HEK293T (cell line): ENCODE results near the gene ENHO.

Source experiments
- CTCF ChIA-PET: fragments of 350-600 bp; formaldehyde crosslinking; extraction: SDS; loops from one replicate; lab custom pipeline; 2021; ENCODE audit warnings: antibody characterized with exemption, inconsistent platforms; lab: Yijun Ruan, JAX
- POLR2A ChIA-PET: fragments of 350-600 bp; formaldehyde crosslinking; extraction: SDS; loops from one replicate; lab custom pipeline; 2020; ENCODE audit warnings: antibody characterized with exemption, inconsistent platforms; lab: Yijun Ruan, JAX
- DNase-seq: peaks from one replicate; pipeline ENCODE4 v3.0.0; 2012; ENCODE audit warnings: mixed read lengths; ENCODE audit errors: extremely low spot score
- ARNT ChIP-seq: fragments of 450-650 bp; IDR thresholded peaks from 2 replicates; pipeline ENCODE4 v1.6.1; 2017; ENCODE audit warnings: mild to moderate bottlenecking
- BHLHE40 ChIP-seq: fragments of 450-650 bp; IDR thresholded peaks from 2 replicates; pipeline ENCODE4 v1.6.1; 2016; ENCODE audit warnings: mild to moderate bottlenecking, moderate library complexity, borderline replicate concordance
- CTBP1 ChIP-seq: fragments of 450-650 bp; IDR thresholded peaks from 2 replicates; pipeline ENCODE4 v1.6.1; 2016; ENCODE audit warnings: borderline replicate concordance
- ELF4 ChIP-seq: fragments of 450-650 bp; IDR thresholded peaks from 2 replicates; pipeline ENCODE4 v1.6.1; 2017; ENCODE audit warnings: antibody characterized with exemption
- FOXA1 ChIP-seq: fragments of 450-650 bp; IDR thresholded peaks from 2 replicates; pipeline ENCODE4 v1.6.1; 2016; ENCODE audit warnings: mild to moderate bottlenecking
- FOXK2 ChIP-seq: fragments of 450-650 bp; IDR thresholded peaks from 2 replicates; pipeline ENCODE4 v1.6.1; 2016; ENCODE audit warnings: mild to moderate bottlenecking
- FOXM1 ChIP-seq: fragments of 450-650 bp; IDR thresholded peaks from 2 replicates; pipeline ENCODE4 v1.6.1; 2017; ENCODE audit warnings: mild to moderate bottlenecking, borderline replicate concordance
- HDGF ChIP-seq: fragments of 450-650 bp; IDR thresholded peaks from 2 replicates; pipeline ENCODE4 v1.6.1; 2017; ENCODE audit warnings: antibody characterized with exemption, borderline replicate concordance
- L3MBTL2 ChIP-seq: fragments of 450-650 bp; conservative IDR thresholded peaks from 2 replicates; pipeline ENCODE4 v1.6.1; 2016; ENCODE audit warnings: mild to moderate bottlenecking
- LEF1 ChIP-seq: fragments of 450-650 bp; IDR thresholded peaks from 2 replicates; pipeline ENCODE4 v1.6.1; 2017; ENCODE audit warnings: mild to moderate bottlenecking, borderline replicate concordance
- NFRKB ChIP-seq: fragments of 450-650 bp; IDR thresholded peaks from 2 replicates; pipeline ENCODE4 v1.6.1; 2016; ENCODE audit warnings: mild to moderate bottlenecking, moderate library complexity
- SP1 ChIP-seq: fragments of 450-650 bp; IDR thresholded peaks from 2 replicates; pipeline ENCODE4 v1.6.1; 2017
- SUZ12 ChIP-seq: fragments of 450-650 bp; IDR thresholded peaks from 2 replicates; pipeline ENCODE4 v1.6.1; 2016; ENCODE audit warnings: mild to moderate bottlenecking
- TARDBP ChIP-seq: fragments of 450-650 bp; IDR thresholded peaks from 2 replicates; pipeline ENCODE4 v1.6.1; 2016
- ZNF384 ChIP-seq: fragments of 450-650 bp; IDR thresholded peaks from 2 replicates; pipeline ENCODE4 v1.6.1; 2016
- TF ChIP-seq, protein P1 (sequence below): fragments of 450-650 bp; IDR thresholded peaks from 2 replicates; pipeline ENCODE4 v1.6.1; 2016

ENHO gene

DNA sequence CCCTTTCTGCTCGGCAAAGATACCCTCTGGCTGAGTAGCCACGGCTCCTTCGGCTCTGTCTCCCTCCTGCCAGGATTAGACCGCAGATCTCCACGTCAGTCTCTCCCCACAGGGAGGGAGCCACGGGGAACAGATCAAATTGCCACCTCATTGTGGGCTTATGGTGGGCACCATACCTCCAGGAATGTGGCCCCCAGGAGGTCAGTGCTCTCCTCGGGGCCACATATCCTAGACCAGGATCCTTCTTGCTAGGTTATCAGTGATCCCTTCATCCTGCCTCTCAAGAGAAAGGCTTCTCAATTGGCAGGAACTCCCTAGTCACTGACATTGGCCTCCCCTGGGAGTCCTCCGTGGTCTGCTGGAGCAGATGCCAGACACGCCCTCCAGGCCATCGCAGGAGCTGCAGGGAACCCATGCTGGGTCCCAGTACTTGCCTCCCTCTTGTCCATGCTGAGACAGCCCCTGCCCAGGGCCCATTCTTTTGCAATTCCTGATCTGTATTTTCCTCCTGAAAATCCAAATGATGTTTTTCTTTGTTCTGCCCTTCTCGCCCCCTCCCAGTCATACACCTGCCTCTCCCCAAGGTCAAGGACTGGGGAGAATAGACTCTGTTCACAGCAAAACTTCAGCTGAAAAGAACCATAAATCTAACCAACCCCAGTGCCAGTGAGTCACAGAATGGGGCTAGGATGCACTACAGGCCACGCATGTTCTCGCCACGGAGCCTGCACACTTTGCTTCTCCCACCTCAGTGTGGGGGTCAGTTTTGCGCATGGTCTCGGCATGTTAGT lies 31.6 kb upstream of the ENHO start:
- no peak for TF ChIP-seq ZNF384
- TF ChIP-seq SP1 = no peak
- TF ChIP-seq SUZ12 = no peak
- TF ChIP-seq, protein P1, sequence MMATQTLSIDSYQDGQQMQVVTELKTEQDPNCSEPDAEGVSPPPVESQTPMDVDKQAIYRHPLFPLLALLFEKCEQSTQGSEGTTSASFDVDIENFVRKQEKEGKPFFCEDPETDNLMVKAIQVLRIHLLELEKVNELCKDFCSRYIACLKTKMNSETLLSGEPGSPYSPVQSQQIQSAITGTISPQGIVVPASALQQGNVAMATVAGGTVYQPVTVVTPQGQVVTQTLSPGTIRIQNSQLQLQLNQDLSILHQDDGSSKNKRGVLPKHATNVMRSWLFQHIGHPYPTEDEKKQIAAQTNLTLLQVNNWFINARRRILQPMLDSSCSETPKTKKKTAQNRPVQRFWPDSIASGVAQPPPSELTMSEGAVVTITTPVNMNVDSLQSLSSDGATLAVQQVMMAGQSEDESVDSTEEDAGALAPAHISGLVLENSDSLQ = no peak
- TF ChIP-seq ELF4 = no peak
- no peak for TF ChIP-seq ARNT
- no peak for TF ChIP-seq HDGF
- CTCF ChIA-PET = interaction anchor here (0.6 to 1.2 kb wide), 2 partner anchors 9 to 37 kb away, joined by 4 read pairs; no protein-coding TSS in a partner anchor
- peak; percentile 61 for DNase-seq
- POLR2A ChIA-PET = no interaction called here

DNA sequence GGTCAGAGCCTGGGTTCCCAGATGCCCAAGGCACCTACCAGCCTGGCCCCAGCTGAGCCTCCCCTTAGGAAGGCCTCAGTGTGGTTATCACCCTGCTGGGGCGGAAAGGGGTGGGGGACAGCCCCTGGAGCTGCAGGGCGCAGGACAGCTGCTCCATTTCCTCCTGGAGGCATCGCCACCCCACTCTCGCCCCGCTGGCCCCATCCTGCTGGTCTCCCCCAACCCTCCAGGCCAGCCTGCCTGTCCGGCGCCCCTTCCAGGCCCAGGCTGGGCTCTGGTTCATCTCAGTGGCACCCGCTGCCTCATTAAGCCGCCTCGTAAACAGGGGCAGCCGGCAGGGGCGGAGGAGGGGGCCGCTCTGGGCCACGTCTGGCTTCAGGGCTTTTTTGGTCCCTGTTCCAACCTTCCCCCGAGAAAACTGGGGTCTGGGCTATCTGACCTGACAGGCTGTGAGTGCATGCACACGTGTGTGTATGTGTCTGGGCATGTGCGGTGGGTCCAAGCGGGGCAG lies 30.8 kb upstream of the ENHO start:
- DNase-seq = no peak
- TF ChIP-seq HDGF (no peak), FOXA1 (no peak), CTBP1 (no peak), FOXK2 (no peak), TARDBP (no peak), BHLHE40 (no peak), SP1 (no peak), FOXM1 (no peak), NFRKB (no peak), ARNT (no peak), LEF1 (no peak), SUZ12 (no peak), ZNF384 (no peak), ELF4 (no peak), L3MBTL2 (no peak)
- TF ChIP-seq, protein P1 = no peak
- CTCF ChIA-PET = no interaction called here
- POLR2A ChIA-PET = interaction anchor here (0.6 kb wide), 1 partner anchor 32 kb away, joined by 3 read pairs; no protein-coding TSS in a partner anchor

DNA sequence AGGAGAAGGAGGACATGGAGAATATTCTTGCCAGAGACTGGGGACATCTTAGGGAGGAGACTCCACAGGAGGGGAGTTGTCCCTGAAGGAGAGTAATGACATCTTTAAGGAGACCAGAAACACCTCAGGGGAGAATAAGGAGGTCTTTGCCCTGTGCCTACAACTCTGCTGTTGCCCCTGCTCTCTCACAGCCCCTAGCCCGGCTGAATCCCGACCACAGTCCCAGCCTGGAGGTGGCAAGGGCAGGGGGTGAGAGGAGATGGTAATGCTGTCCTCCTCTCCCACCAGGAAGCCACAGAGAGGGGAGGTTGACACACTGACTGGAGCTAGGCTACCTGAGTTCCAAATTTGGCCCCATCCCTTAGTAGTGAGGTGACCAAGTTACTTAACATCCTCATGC lies 30.2 kb upstream of the ENHO start:
- POLR2A ChIA-PET = no interaction called here
- TF ChIP-seq ELF4 = no peak
- no peak for TF ChIP-seq FOXA1
- no peak for TF ChIP-seq NFRKB
- no peak for TF ChIP-seq HDGF
- no peak for TF ChIP-seq CTBP1
- no peak for TF ChIP-seq L3MBTL2
- CTCF ChIA-PET = interaction anchor here (0.7 kb wide), 1 partner anchor 39 kb away, joined by 3 read pairs; no protein-coding TSS in a partner anchor
- no peak for DNase-seq

DNA sequence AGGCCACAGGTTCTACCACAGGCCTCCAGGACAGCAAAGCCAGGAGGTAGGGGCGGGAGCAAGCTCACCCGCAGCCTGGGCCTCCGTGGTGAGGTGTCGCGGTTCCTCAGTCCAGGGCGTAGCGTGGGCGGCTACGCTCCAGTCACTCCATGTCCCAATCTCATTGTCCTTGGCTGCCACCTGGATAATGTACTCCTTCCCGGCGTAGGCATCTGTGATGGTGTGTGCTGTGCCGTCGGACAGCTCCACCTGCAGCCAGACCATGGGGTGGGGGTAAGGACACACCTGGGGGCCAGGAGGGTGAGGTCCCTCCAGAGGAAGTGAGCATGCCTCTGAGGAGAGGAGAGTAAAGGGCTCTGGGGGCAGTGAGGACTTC lies 29.8 kb upstream of the ENHO start:
- DNase-seq = no peak
- TF ChIP-seq, protein P1 = no peak
- no peak for TF ChIP-seq L3MBTL2
- TF ChIP-seq FOXA1 = no peak
- TF ChIP-seq CTBP1 = no peak
- TF ChIP-seq FOXM1 = no peak
- no peak for TF ChIP-seq HDGF
- no peak for TF ChIP-seq LEF1
- TF ChIP-seq NFRKB = no peak
- ChIA-PET POLR2A (no interaction called here), CTCF (interaction anchor here (0.7 kb wide), 1 partner anchor 39 kb away, joined by 3 read pairs; no protein-coding TSS in a partner anchor)

DNA sequence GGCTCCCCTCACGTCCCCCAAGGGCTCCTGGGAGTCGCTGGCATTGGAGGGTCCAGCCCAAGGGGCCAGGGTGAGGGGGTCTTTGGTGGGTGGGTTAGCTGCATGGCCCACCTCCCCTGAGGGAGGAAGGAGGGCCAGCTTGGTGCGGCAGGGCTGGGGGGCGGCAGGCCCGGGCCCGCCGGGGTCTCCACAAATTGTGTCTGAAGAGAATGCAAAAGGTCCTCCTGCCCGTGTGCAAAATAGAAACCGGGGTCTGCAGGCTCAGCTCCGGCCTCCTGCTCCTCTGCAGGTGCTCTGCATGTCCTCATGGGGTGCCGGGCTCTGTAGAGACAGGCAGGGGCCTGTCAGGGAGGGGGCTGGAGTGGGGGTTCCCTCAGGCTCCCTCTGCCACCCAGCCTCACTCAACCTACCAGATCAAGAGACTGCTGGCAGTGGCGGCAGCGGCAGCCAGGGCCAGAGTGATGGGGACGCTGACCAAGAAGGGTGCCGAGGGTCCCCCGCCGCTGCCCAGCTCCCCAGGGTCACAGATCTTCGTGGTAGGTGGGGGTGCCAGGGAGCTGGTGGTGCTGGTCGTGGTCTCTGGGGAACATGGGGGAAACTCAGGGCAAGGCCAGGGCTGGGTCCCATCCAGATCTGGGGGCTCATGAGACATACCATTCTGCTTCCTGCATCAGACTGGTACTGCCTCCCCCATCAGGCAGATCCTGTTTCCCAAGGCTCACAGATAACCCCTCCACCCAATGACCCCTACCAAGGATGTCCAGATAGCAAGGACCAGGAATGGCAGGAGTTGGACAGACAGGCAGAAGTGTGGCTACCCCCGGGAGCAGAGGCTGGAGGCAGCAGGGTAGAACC lies 29.2 kb upstream of the ENHO start:
- TF ChIP-seq BHLHE40 (no peak), ARNT (no peak), SP1 (no peak), FOXM1 (no peak), SUZ12 (no peak), FOXK2 (no peak), FOXA1 (no peak), NFRKB (no peak), ZNF384 (no peak), TARDBP (no peak), L3MBTL2 (no peak), CTBP1 (no peak), LEF1 (no peak)
- TF ChIP-seq, protein P1 = no peak
- ChIA-PET POLR2A (no interaction called here), CTCF (interaction anchor here (0.6 kb wide), 1 partner anchor 39 kb away, joined by 3 read pairs; no protein-coding TSS in a partner anchor)
- DNase-seq = no peak
